LHCN-M2 (cell line): ENCODE measurements around the gene PRKCE. TPM values are rescaled to one million over a fixed set of nuclear protein-coding genes. Genes with fewer than 3 reads are reported as not detected.
A peak's percentile ranks its signal among the peaks of the same experiment; 100 is the strongest.

Source experiments
- DNase-seq: peaks from one replicate; pipeline ENCODE4 v3.0.0-alpha.2; 2012; ENCODE audit warnings: low read depth
- total RNA-seq: library from RNA; depleted of rRNA; stranded (reverse); fragments of >200 nt; gene quantifications from 2 replicates; pipeline ENCODE4 v1.2.3, GENCODE V29; 2014

The PRKCE gene
- total RNA-seq, 1 experiment from 2014 or later = 6.0 TPM

DNA sequence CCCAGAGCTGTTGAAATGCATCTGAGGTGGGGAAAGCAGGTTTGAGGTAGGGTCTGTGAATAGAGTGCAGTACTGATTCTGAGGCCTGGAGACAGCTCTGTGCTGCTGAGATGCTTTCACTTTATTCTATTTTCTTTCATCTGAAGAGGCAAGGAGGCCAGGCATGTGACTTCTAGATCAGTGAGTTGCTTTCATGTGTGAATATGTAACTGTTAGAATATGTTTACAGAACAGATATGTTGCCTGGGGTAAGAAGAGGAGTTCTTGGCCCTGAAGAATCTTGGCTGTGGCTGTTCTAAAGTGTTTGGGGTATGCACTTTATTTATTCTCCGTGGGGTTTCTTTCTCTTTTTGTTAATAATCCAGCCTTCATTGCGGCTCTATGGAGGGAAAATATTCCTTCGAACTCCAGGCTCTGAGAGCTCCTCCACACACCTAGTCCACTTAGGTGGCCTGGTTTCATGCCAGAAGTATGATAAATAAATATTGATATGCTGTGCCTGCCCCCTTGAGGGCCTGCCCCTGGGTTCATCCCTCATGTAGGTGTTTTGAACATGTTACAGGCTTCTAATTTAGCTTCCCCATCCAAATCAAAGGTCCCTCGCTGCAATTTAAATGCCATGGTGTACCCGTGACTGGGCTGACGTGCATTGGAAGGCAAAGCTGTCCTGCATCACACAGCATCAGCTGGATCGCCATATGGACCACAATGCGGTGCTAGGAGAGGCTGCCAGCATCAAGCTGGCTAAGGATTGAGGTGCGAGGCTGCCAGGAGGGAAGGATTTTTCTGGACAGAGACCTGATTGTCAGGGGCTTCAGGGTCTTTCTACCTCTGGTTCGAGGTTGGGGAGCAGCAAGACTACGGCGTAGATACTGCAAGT is 102.9 kb downstream of the PRKCE start:
- DNase-seq = no peak

DNA sequence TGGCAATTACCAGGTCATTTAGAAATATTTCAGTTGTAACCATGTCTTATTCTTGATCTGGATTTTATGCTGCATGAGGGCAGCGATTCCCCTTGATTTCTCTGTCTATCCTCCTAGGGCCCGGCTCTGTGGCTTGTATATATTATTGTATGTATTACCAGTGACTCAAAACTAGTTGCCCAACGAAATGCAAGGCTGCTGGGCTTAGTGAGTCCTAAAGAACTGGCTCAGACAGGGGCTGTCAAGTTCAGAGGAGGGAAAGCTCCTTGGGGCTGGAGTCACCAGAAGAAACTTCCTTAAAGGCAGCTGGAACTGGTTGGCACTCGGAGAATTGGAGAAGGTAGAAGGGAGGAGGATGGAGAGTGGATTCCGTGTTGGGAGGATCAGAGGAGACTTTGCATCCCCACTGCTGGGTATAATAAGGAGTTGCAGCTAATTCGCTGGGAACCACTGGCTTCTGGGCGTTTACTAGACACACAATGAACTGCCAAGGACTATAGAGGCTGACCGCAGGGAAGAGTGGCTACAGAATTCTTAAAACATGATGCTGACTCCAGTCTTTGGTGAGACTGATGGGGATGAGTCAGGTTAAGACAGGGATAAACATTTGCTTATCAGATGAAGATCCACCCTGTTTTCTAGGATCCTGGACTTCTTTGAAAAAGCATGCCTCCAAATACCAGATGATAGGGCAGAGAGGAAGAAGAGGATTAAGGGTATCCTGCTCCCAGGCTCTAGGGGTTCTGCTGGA is 104.3 kb downstream of the PRKCE start:
- DNase-seq = peak; percentile 83

DNA sequence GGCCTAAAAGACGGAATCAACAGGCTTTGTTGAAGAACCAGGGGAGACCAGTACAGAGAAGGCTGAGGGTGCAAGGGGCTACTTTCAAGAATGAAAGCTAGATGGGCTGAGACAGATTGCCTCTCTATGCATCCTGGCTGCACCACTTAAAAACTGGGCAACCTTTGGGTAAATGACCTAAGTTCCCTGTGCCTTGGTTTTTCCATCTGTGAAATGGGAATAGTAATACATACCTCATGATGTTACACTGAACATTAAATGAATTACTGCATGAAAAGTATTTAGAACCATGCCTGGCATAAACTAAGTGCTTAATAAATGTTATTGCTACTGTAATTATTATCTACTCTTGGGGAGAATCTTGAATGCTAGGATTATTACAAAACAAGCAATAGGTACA is 106.5 kb downstream of the PRKCE start:
- DNase-seq = no peak

DNA sequence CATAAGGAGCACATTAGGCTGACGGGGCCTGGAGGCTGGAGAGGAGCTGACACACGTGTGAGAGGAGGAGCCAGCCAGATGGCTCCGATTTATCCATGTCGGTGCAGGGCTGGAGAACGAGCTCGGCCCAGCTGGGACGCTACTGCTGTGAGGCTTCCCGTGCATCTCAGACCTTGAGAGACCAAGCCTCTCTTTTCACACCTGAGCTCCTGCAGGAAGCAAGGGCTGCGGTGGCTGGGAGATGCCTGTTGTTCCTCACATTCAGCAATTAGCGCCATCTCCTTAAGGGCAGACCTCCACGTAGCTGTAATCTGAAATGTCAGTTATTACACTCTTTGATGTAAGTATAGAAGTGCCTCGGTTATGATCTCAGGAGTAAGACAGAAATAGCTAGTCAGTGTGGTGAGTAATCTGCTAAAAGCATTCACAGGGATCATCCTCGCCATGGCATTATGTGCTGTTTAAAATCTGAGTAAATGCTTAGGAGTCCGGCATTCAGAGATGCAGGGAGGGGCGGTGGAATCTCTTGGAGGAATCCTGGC is 107.9 kb downstream of the PRKCE start:
- DNase-seq = peak; percentile 58

DNA sequence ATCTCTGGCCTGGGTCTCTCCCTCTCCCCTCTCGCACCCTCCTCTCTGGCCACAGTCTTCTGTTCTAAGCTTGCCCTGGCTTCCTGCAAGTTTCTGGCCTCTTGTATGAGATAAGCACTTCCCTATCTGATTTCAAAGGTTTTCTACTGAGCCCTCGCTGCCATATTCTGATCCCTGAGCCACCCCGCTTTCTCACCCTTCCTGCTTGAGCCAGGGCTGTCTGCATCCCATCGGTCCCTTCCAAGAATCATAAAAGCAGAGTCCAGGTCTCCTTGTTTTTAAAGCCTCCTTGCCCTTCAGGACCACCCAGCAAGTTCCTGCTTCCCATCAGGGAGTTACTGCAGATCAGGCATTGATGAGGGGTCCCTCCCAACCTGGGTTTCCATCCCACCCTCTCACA is 110.2 kb downstream of the PRKCE start:
- DNase-seq = no peak

DNA sequence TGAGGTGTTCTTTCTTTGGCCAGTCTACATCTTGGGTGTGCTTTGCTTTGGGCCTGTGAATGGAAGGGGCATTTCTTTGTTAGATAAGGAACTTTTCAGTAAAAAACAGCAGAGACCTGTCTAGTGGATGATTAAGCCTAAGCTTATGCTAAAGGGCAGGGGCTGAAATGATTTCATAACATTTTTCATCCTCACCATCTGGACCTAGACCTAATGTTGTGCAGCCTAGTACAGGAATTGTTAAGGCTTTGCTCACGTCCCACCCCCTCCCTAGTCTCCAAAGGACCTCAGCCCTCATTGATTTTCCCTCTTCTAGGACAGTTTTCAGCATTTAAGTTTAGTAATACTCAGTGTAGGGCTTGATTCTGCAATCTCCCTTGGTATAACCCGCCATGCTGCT is 111.8 kb downstream of the PRKCE start:
- DNase-seq = no peak

DNA sequence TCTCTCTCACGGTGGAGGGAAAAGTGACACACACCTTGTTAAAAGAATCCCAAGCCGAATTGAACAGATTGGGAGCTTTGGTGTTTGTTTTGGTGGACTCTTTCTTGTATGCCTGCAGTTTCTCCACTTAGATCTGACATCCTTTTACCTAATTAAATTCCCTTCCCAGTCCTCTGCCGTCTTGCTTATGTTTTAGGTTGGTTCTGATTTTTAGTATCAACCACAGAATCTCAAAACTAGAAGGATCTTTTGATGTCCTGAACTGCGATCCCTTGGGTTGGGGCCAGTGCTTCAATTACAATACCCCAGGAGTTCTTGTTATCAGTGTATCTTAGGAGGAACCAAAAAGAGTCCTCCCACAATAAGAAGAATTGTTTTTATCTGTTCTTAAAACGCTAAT is 112.3 kb downstream of the PRKCE start:
- DNase-seq = no peak

DNA sequence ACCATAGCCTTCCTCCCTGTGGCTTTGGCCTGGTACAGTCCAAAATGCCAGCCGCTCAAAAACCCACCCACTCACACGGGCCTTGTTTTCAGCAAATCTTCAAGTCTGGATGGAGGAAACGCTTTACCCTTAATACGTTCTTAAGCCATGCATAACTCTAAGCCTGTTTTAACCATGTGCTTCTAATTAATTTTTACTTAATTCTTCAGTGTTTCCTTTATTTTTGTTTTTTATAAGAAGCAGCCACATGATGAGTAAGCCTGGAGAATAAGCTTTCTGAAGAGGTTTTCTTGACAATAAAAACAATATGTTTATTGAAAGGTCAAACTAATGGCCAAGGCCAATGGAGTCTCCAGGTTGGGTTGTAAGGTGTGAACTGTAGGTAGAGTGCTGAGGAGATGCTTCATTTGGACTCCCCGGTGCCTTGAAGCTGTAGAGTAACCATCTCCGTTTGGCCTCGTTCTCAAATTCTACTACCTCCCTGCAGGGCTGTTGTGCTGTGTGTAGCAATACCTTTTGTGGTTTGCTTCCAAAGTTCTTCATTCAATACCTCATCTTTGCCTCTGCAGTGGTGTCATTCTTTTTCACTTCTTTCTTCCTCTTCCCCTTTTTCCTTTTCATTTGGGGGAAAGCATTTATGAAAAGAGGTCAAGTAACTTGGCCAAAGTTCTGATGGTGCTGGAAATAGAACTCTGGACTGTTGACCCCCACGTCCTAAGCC is 113.7 kb downstream of the PRKCE start:
- no peak for DNase-seq

DNA sequence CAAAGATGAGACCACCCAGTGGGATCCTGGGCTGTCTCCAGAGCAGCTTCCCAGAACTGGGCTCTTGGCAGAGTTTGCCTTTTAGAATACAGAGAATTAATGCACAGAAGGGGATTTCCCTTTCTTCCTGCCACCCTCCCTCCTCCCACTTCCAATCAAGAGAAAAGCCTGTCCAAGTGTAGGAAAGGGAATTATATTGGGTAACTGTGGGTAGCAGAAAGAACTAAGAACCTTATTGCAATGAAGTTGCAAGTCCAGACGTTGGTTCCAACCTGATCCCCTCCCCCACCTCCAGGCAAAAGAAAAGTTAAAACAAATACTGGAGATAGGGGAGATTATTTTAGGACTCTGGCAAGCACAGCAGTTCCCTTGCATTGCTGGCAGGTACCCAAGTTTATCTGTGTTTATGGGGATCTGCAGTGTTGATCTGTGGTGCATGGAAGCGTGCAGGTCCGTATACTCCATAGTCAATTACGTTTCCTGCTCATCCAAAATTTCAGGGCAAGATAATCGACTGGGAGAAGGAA is 114.3 kb downstream of the PRKCE start:
- DNase-seq = no peak

DNA sequence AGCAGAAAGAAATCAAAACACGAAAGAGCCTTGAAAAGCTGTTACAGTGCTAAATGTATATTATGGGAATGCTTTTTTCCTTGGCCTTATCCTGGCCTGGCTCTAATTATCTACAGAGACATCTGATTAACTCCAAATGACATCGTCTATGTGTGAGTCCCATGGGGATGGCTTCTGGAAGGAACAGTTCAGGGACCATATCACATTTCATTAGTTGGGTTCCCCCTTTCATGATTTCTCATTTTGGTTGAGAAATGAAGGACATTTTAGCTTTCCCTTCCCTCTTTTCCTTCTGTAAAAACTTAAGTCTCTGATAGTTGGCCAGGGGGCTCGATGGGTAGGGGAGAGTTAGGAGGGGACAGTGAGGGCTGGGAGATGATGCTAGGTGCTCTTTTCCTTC is 116.7 kb downstream of the PRKCE start:
- DNase-seq = no peak

DNA sequence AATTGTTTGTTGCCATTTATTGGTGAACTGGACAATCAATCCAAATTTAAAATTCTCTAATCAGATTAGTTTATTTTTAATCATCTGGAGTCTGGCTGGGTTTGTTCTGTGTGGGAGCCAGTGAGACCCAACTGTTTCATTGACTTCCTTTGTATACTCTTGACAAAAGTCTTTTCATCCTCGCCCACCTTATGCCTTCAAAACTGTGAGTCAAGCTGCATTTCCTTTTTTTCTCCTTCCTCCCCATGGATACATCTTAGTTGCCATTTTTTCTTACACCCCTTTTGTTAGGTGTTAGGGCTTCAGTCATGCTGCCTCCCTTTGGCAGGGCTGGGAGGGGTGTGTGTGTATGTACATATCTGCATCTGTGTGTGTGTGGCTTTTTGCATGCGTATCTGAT is 117.6 kb downstream of the PRKCE start:
- no peak for DNase-seq

DNA sequence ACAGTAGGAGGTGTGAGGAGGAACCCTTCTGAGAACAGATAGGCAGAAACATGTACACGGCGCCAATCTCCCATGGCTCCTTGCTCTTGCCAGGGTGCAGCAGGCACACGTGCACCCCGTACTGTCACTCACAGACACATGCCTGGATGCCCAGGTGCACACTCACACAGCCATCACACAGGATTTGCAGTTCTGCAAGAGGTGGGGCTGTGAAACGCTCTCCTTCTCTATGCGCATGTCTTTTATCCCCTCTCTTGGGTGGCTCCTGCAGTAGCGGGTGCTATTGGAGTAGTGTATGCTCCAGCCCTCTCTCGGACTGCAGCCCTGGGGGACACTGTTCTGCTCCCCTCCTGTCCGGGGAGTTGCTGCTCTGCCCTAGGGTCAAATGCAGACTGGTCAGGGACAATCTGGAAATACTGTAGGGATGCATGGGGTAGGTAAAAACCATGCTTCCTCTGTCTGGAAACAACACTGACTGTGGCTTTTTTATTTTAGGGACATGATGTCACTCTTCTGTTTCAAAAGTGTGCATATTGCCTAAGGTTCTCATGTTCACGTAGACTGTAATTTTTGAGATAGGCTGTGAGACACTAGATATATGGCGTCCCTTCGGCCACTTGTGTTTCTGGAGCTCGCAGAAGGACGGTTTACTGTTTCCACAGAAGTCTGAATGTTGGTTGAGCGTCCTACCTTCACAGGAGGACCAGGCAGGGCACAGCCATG is 118.5 kb downstream of the PRKCE start:
- DNase-seq = no peak

DNA sequence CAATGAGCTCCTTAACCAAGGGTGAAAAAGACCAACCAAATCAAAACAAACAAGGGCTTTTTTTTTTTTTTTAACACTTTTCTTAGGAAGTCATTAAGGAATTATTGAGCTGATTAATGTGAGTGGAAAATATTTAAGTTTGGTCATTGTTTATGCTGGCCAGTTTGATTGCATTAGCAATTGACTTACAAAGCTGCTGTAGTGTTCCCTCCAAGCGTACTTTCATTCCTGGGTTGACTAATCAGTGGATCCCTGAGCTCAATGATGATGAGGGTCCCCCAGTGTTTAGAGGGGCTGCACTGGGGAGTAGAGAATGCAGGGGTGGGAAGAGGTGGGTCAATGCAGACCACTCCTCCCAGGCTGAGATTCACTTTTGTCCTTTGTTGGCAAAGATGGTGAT is 119.3 kb downstream of the PRKCE start:
- DNase-seq = no peak

DNA sequence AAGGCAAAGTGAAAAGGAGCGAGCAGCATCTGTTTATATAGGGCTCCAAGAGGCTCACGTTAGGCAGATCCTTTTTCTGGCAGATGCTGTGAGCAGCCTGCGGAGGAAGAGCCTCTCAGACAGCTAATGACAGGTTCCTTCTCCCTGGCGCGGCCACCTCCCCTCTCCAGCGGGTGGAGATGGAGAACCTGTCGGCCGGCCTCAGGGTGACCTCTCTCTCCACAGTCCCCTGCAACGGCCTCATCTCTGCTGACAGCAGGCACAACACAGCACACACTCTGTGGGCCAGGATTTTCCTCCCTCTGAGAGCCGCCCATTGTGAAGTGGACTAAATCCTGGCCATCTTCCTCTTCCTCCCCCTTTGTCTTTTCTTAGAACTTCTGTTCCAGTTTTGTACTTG is 119.8 kb downstream of the PRKCE start:
- DNase-seq = no peak

DNA sequence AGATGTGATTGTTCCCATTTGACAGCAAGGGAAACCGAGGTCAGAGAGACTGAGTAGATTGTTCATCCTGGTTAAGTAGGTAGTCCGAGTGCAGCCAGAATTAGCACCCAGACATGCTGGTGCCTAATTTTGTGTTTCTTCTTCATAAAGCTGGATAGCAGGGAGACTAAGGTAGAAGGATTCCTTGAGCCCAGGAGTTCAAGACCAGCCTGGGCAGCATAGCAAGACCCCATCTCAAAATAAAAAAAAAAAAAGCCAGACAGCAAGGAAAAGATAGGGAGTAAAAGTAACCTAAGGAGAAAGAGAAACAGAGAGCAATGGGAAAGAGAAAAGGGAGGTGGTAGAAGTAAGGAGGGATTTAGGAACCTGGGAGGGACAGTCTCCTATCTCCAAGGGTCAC is 120.6 kb downstream of the PRKCE start:
- no peak for DNase-seq

DNA sequence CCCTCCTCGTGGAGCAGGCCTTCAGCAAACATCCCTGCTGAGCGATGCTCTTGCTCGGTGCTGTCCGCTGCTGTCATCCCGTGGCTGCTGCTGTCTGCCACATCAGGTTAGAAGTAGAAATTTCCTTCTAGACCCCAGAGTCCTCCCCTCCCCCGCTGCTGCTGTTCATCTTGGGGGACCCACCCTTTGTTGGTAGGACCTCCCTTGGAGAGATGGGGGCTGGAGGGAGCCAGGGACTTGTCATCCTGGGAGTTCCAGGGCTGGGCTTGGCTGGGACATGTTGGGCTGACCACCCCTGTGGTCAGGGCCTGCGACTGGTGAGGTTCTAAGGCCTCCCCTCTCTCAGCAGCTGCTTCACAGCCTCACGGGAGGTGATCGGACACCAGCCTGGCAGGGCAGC is 122.4 kb downstream of the PRKCE start:
- no peak for DNase-seq

DNA sequence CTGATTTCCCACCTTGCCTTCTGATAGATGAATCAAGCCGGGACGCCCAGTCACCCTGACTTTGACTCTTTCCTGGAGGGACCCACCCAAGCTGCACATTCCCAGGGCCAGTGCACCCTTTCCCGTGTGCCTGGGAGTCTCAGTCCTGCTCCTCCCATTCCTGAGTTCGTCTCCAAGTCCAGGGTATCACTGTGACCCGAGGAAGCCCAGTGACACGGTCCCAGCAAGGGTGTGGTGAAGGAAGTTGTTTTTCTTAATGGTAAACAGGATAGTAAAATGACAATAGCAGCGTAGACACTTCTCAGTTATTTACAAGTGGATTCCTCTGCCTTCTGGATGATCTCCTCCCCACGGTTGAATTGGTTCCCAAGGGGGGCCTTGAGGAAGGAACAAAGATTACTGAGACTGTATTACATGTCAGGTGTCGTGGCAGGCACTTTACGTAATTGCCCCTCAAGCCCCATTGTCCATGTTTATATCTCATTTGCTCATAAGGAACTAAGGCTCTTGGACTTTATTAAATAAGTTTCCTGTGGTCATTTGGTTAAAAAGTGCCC is 123.3 kb downstream of the PRKCE start:
- no peak for DNase-seq

DNA sequence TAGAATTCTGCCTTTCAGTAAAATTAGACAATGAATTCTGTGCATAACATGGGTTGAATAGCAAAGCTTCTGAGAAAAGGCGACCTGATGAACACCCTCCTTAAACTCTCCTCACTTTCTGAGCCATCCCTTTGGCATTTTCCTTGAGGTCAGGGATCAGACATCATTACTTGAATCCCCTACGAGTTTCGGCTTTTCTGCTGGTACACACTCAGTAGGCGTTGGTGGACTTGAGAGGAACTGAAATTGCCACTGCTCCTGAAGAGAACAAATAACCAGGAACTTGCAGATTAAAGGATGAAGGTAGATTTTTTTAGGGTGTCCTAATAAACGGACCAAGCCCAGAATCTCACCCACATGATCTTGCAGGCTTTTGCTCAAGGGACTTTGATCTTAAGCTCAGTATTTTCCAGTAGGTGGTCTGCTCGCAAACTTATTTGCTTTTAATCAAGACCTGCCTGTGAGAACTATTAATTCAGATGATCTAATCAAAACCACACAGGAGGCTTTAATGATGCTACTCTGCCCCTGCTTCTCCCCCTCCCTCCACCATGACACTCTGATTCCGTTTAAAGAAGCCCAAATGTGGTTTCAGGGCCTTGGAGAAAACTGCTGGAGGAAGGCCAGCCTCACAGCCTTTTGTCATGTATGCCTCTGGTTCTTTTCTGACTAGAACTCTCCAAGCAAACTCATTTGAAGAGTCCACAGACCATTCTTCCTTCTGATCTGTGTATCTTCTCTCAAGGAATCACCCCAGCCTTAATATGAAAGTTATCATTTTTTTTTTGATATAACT is 124.9 kb downstream of the PRKCE start:
- peak; percentile 11 for DNase-seq

DNA sequence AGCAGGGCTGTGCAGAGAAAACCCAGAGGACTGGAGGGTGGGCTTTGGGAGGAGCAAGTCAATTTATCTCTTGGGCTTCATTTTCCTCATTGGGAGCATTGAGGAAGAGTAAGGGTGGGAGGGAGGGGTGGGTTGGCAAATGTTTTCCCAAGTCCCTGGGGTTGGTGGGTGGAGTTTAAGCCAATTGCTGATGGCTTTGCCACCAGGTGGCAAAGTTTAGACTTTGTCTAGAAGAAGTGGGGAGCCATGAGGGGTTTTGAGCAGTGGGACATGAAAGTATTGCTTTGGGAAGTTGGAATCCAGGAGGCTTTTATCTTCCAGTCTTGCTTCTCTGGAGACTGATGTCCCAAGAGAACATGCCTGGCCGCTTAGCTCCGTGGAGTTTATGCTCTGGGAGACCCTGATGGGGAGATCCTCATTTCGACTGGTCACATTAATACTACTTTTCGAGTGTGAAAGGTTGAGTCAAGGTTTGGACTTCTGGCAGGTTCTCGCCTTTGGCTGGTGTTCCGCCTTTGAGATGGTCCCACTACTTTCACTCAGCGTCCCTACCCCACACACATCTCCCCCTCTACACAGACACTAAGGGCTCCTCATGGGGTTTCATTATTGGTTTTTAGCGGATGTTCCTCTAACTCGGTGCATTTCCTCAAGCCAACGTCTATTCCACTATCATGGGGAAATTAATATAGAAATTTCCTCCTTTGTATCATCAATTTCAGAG is 126.7 kb downstream of the PRKCE start:
- peak; percentile 10 for DNase-seq
